Measurements from ENCODE around the gene RAB3GAP2.

Gene RAB3GAP2

GRCh38 chr1:220144051-220144450, 128.2 kb downstream of the RAB3GAP2 start:
- no peak for TF ChIP-seq ZFX (IDR thresholded peaks at IDR 0.05; ENCODE audit: borderline replicate concordance)
- TF ChIP-seq, protein P1, sequence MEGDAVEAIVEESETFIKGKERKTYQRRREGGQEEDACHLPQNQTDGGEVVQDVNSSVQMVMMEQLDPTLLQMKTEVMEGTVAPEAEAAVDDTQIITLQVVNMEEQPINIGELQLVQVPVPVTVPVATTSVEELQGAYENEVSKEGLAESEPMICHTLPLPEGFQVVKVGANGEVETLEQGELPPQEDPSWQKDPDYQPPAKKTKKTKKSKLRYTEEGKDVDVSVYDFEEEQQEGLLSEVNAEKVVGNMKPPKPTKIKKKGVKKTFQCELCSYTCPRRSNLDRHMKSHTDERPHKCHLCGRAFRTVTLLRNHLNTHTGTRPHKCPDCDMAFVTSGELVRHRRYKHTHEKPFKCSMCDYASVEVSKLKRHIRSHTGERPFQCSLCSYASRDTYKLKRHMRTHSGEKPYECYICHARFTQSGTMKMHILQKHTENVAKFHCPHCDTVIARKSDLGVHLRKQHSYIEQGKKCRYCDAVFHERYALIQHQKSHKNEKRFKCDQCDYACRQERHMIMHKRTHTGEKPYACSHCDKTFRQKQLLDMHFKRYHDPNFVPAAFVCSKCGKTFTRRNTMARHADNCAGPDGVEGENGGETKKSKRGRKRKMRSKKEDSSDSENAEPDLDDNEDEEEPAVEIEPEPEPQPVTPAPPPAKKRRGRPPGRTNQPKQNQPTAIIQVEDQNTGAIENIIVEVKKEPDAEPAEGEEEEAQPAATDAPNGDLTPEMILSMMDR (IDR thresholded peaks at IDR 0.05), result no peak
- H3K27ac ChIP-seq, result no peak overlapping the region

DNA sequence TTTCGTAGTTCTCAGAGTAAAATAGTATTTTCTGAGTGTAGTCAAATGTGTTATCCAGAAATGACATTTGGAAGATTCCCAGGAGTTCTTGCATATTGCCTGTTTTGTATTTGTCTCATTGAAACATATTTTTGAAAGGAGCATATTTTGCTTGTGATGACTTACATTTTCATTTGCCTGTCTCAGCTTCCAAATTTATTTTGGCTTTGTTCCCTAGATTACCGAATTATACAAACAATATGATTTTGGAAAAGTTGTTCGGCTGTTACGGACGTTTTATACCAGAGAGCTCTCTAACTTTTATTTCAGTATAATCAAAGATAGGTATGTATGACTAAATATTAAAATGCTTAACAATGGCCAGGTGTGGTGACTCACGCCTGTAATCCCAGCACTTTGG, 132.3 kb downstream of the RAB3GAP2 start:
- TF ChIP-seq, protein P1 (IDR thresholded peaks at IDR 0.05), result no peak
- TF ChIP-seq ZFX (IDR thresholded peaks at IDR 0.05; ENCODE audit: borderline replicate concordance), result no peak

DNA sequence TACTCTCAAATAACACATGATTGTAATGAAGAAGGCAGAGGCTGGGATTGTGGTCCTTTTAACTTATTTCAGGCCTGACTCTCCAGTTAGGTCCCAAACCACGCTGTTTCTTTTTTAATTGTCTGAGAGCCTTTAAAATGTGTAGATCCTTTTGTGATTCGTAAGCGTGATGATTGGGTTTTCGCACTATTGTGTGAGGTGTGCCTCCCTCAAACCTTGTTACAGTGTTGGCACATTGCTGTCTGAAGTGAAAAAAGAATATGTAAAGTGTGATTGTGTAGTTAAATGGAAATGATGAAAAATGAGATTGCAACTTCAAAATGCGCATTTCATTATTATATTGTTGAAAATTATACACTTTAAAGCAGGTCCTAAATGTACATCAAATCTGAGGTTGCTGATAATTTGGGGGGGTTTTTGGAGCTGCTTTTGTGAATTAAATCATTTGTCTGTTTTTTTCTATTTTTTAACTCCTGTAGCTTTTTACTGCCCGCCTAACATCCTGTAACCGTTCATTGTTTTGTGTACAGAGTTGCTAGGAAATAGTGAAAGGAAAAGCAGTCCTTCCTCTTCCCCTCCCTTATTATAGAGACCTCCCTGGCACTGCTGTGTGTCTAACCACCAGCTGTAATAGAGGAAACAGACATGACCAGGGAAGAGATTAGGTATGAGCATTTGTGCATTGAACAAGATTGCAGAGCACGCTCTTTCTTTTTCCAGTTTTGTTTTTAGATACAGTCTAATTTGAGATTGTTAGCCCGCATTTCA, 135.1 kb downstream of the RAB3GAP2 start:
- no peak overlapping the region for H3K27ac ChIP-seq
- TF ChIP-seq, protein P1 (IDR thresholded peaks at IDR 0.05), result no peak
- TF ChIP-seq ZFX (IDR thresholded peaks at IDR 0.05; ENCODE audit: borderline replicate concordance), result no peak

More for the DNA sequence above, 132.3 kb downstream of the RAB3GAP2 start:
- no peak overlapping the region for H3K27ac ChIP-seq

- TF ChIP-seq ZFX (IDR thresholded peaks at IDR 0.05; ENCODE audit: borderline replicate concordance), result no peak
- TF ChIP-seq, protein P1 (IDR thresholded peaks at IDR 0.05), result no peak
- no peak overlapping the region for H3K27ac ChIP-seq
These were observed 136.5 kb downstream of the RAB3GAP2 start for GRCh38 chr1:220135755-220136154.

GRCh38 chr1:220129479-220130210, 142.6 kb downstream of the RAB3GAP2 start:
- no peak for TF ChIP-seq ZFX (IDR thresholded peaks at IDR 0.05; ENCODE audit: borderline replicate concordance)
- TF ChIP-seq, protein P1 (IDR thresholded peaks at IDR 0.05), result no peak
- H3K27ac ChIP-seq, result no peak overlapping the region

- no peak for TF ChIP-seq ZFX (IDR thresholded peaks at IDR 0.05; ENCODE audit: borderline replicate concordance)
- TF ChIP-seq, protein P1 (IDR thresholded peaks at IDR 0.05), result no peak
- H3K27ac ChIP-seq, result no peak overlapping the region
These were observed 145.2 kb downstream of the RAB3GAP2 start for GRCh38 chr1:220127076-220127475.

DNA sequence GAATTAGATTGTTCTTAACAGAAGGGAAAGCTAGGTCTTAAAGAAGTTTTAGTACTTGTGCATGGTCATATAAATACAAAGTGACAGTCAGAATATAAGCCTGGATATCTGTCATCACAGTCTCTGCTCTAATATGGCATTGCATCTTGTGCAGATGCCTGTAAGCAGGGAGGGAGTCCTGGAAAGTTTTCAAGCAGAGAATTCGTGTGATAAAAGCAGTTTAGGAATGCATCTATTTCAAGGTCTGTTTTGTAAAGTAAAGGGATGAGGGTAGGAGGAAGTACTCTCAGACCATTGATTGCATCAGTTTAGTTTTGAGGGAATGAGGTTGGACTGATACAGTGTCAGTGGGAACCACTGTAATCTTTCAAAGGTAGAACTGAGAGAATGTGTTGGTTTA, 147.7 kb downstream of the RAB3GAP2 start:
- TF ChIP-seq, protein P1 (IDR thresholded peaks at IDR 0.05), result no peak

More for the DNA sequence above, 147.7 kb downstream of the RAB3GAP2 start:
- H3K27ac ChIP-seq, result no peak overlapping the region

All from 22Rv1 (cell line).